HEK293T (cell line): ENCODE data around the gene PRDM16.

Experiments
- BHLHE40 ChIP-seq: fragments of 450-650 bp; IDR thresholded peaks from 2 replicates; pipeline ENCODE4 v1.6.1; 2016; ENCODE audit warnings: mild to moderate bottlenecking, moderate library complexity, borderline replicate concordance
- FOXA1 ChIP-seq: fragments of 450-650 bp; IDR thresholded peaks from 2 replicates; pipeline ENCODE4 v1.6.1; 2016; ENCODE audit warnings: mild to moderate bottlenecking
- FOXK2 ChIP-seq: fragments of 450-650 bp; IDR thresholded peaks from 2 replicates; pipeline ENCODE4 v1.6.1; 2016; ENCODE audit warnings: mild to moderate bottlenecking
- FOXM1 ChIP-seq: fragments of 450-650 bp; IDR thresholded peaks from 2 replicates; pipeline ENCODE4 v1.6.1; 2017; ENCODE audit warnings: mild to moderate bottlenecking, borderline replicate concordance
- L3MBTL2 ChIP-seq: fragments of 450-650 bp; conservative IDR thresholded peaks from 2 replicates; pipeline ENCODE4 v1.6.1; 2016; ENCODE audit warnings: mild to moderate bottlenecking
- NFRKB ChIP-seq: fragments of 450-650 bp; IDR thresholded peaks from 2 replicates; pipeline ENCODE4 v1.6.1; 2016; ENCODE audit warnings: mild to moderate bottlenecking, moderate library complexity
- SP1 ChIP-seq: fragments of 450-650 bp; IDR thresholded peaks from 2 replicates; pipeline ENCODE4 v1.6.1; 2017
- SUZ12 ChIP-seq: fragments of 450-650 bp; IDR thresholded peaks from 2 replicates; pipeline ENCODE4 v1.6.1; 2016; ENCODE audit warnings: mild to moderate bottlenecking
- TARDBP ChIP-seq: fragments of 450-650 bp; IDR thresholded peaks from 2 replicates; pipeline ENCODE4 v1.6.1; 2016
- TF ChIP-seq, protein P1 (sequence below): fragments of 450-650 bp; IDR thresholded peaks from 2 replicates; pipeline ENCODE4 v1.6.1; 2016

DNA sequence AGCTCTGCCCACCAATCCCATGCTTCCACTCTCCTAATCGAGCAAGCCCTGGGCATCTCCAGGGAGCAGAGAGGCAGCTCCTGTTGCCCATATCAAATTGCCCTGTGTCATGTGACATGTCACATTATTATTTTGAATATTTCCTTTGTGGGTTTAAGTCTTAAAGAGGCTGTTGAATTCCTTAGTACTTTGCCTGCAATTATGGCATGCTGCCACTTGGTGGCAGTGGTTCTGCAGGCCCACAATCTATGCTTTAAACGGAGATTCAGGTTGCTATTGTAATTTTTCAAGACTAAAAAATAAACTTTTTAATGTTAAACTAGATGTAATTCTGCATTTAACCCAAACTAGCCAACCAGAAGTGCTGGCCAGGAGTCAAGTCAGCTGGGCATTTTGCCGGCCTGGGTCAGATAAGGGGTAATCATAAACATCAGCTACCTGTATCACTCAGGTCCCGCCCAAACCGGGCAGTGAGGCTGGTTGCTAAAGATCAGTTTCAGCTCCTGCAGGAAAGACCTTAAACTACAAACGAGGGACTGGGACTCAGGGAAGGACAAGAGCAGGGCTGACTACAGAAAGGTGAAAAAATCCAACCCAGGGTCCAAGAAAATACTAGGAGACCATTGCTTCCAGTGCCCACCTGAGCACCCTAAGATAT is 348.2 kb downstream of the PRDM16 start:
- TF ChIP-seq L3MBTL2: no peak
- TF ChIP-seq SP1: no peak
- TF ChIP-seq TARDBP: no peak
- no peak for TF ChIP-seq BHLHE40
- TF ChIP-seq FOXM1: no peak
- no peak for TF ChIP-seq NFRKB
- TF ChIP-seq, protein P1, sequence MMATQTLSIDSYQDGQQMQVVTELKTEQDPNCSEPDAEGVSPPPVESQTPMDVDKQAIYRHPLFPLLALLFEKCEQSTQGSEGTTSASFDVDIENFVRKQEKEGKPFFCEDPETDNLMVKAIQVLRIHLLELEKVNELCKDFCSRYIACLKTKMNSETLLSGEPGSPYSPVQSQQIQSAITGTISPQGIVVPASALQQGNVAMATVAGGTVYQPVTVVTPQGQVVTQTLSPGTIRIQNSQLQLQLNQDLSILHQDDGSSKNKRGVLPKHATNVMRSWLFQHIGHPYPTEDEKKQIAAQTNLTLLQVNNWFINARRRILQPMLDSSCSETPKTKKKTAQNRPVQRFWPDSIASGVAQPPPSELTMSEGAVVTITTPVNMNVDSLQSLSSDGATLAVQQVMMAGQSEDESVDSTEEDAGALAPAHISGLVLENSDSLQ: no peak
- no peak for TF ChIP-seq SUZ12
- no peak for TF ChIP-seq FOXK2
- TF ChIP-seq FOXA1: no peak
